Glomerular visceral epithelial cell (primary cell): ENCODE measurements around the gene ZNF174.

Source experiments
- DNase-seq: peaks from one replicate; pipeline ENCODE4 v3.0.0-alpha.2; 2016; ENCODE audit errors: extremely low spot score

Gene ZNF174

DNA sequence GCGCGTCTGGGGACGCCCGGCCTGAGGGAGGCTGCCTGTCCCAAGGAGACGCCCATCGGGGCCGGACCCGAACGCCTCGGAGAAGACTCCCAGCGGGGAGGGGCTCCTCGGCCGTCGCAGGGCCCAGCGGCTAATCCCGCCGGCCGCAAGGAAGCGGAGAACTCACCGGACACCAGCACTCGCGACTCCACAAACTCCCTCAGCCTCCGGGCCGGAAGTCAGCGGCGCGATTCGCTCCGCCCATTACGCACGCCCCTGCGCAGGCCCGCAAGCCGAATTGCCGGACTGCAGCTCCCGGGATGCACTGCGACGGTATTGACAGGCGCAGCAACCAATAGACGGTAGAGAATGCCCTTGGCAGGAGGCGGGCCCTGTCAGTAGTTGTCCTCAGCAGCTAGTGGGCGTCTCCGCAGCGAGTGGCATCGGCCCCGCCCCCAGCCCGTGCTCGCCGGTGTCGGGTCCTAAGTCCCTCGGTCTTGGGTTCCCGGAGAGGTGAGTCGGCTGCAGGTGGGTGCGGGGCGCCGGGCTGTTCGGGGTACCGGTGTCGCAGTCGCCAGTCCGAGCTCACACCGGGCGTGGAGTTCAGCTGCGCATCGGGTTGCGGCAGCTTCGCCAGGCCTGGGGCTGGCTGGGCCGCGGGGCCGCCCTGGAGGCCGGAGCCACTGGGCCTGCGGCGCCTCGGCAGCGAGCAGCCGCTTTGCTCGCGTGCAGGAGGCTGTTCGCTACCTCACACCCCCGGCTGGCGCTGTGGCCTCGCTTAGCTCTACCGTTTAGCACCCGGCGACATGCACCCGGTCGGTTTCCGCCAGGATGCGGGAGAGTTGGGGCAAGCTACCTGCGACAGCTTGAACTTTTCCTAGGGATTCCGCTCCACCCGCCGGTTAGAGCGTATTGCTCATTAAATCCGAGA lies at the start of gene ZNF174, which contains the start of gene ZSCAN32:
Gene ZNF174, plus strand, starts transcription at position 437 of the 910 bp plus-strand sequence. CDS start 790 bp downstream, outside the sequence.
Gene ZSCAN32, minus strand, starts transcription at position 226 of the 910 bp plus-strand sequence. CDS start 3,447 bp downstream, outside the sequence.
- peak; percentile 99 for DNase-seq

DNA sequence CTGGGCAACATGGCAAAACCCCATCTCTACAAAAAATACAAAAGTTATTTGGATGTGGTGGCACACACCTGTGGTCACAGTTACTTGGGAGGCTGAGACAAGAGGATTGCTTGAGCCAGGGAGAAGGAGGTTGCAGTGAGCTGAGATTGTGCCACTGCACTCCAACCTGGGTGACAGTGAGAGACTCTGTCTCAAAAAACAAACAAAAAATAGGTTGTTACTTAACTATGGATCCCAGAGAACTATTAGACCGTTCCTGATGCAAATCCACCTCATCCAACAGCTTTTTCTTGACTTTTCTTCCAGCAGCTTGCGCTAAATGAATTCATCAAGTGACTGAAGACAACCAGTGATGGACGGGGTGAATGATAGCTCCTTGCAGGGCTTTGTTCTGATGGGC lies 45.4 kb upstream of the ZNF174 start, which contains the start of gene OR2C1:
Gene OR2C1, plus strand, starts transcription at position 301 of the 400 bp plus-strand sequence. Its CDS starts 52 bp downstream, at position 353.
- no peak for DNase-seq

DNA sequence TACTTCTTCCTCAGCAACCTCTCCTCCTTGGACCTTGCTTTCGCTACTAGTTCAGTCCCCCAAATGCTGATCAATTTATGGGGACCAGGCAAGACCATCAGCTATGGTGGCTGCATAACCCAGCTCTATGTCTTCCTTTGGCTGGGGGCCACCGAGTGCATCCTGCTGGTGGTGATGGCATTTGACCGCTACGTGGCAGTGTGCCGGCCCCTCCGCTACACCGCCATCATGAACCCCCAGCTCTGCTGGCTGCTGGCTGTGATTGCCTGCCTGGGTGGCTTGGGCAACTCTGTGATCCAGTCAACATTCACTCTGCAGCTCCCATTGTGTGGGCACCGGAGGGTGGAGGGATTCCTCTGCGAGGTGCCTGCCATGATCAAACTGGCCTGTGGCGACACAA lies 44.9 kb upstream of the ZNF174 start:
- no peak for DNase-seq

DNA sequence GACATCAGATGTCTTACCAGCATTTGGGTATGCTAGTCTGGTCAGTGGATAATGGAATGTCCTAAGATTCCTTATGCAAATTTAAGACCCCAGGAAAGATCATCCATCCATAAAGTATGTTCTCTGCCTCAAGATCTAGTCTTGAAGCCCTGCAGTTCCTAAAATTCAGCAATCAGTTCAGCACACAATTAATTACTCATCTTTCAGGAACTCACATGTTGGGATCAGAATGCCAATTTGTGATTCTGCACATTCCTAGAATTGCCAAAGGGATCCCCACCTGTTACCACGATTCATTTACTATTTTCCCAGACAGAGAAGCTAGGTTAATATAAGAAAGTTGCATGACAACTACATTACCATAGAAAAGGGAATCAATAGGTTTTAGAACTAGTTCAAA lies 42.1 kb upstream of the ZNF174 start:
- DNase-seq, result peak; percentile 36

DNA sequence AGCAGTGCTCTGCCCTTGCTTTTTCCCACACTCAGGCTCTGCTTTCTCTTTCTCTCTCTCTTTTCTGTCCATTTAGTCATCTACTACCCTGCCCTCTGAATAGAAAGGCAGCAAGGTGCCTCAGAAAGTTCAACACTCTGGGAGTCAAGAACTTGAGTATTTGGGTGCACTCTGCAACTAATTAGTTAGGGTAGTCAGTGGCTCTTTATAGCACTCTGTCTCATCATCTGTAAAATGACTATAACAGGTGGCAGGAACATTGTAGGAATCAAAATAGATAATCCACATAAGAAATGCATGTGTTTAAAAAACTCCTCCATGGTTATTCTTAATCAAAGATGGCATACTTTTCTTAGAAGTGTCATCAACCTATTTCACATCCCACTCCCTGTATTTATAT lies 38.1 kb upstream of the ZNF174 start:
- no peak for DNase-seq

DNA sequence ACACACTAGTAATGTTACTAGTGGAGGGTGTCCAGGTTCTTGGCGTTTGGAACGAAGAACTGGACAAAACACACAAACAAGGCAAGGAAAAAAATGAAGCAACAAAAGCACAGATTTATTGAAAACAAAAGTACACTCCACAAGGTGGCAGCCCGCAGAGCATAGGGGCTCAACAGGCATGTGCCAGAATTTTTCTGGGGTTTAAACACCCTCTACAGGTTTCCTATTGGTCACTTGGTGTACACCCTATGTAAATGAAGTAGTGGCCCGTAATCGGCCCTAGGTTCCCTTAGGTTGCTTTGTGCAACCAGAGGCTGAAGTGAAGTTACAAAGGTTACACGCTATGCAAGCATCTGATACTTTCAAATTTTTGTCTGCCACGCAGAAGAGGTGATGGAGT lies 37.2 kb upstream of the ZNF174 start:
- DNase-seq, result no peak

DNA sequence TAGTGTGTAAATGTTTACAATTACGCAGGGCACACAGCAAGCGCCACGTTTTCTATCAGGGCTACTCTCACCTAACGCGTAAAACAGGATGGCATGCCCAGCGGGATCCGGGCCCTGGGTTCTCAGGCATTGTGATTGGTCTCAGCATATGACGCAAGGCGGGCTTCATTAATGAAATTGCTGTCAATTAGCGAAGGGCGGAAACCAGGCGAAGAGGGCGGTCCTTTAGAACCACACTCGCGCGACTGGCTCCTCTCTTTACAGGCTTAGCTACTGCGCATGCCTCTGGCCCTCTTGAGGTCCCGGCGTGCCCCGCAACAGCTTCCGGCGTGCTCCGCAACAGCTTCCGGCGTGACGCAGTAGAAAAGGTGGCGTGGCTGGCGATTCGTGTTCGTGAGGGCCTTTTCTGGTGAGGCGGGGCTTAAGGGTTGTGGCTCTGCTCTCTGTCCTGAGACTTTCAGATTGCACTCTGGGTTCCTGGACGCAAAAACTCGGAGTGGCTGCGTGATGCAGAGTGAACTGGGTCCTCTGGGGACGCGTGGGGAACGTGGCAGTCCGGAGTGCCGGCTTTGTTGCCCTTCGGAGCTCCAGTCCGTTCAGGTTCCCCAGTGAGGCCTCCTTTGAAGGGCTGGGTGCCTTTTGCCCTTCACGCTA lies 36.1 kb upstream of the ZNF174 start:
- DNase-seq, result peak; percentile 84

DNA sequence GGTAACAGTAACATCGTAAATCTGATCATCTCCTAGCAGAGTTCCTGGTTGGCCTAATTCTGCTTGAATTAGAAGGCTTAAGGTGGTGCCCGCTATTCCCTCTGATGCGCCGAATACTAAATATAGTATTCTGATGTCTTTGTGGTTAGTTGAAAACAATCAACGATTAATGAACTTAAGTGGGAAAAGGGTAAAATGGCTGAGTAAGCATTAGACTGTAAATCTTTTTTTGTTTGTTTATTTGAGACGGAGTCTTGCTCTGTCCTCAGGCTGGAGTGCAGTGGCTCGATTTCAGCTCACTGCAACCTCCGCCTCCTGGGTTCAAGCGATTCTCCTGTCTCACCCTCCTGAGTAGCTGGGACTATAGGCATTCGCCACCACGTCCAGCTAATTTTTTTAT lies 31.9 kb upstream of the ZNF174 start:
- no peak for DNase-seq

DNA sequence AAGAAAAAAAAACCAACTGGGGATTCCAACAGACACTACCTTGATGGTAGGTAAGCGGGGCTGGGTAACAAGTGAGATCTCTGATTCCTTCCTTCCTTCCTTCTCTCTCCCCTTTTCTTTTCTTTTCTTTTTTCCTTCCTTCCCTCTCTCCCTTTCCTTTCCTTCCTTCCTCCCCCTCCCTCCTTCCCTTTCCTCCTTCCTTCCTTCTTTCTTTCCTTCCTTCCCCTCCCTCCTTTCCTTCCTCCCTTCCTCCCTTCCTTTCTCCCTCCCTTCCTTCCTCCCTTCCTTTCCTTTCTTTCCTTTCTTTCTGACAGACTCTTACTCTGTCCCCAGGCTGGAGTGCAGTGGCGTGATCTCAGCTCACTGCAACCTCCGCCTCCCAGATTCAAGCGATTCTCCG lies 25.3 kb upstream of the ZNF174 start:
- no peak for DNase-seq

DNA sequence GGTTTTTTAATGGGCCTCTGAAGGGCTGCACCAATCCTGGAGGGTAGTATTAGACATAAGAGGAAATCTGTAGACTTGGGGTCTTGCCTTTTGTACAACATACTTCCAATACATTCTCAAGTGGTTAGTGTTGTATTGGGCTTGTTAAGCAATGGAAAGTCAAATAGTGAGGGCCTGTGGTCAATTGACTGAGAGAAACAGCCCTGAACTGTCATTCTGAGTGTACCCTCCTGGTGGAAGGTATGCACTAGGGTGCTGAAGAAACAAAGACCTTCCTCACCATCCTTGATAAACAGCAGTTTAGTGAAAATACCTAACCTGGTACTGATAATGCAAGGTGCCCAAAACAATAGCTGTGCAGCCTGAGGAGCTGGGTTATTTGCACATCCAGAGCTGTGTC lies 23.1 kb upstream of the ZNF174 start:
- DNase-seq, result no peak

DNA sequence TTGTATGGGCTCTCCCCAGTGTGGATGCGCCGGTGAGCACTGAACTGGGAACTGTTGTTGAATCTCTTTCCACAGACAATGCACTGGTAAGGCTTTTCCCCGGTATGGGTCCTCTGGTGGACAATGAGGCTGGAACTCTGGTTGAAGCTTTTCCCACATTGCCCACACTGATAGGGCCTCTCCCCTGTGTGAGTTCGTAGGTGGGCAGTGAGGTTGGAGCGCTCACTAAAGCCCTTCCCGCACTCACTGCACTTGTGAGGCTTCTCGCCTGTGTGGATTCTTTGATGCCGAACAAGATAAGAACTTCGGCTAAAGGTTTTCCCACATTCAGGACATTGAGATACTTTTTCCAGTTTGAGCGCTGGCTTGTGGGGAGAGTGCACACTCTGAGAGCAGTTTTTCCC lies 18.0 kb upstream of the ZNF174 start:
- no peak for DNase-seq

DNA sequence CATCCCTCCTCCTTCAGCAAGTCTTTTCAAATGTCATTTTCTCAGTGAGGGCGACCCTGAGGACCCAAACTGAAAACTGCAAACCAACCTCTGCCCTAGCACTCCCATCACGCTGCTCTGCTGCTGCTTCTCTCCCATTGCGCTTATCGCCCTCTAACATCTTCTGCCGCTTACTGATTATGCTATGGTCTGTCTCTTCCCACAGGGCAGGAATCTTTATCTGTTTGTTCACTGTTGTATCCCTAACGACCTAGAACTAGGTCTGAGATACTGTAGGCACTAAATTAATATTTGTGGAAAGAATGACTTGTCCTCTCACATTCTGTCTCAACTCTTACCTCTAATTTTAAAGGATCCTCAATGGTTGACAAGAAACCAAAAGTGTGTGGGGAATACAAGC lies 12.7 kb upstream of the ZNF174 start:
- no peak for DNase-seq

DNA sequence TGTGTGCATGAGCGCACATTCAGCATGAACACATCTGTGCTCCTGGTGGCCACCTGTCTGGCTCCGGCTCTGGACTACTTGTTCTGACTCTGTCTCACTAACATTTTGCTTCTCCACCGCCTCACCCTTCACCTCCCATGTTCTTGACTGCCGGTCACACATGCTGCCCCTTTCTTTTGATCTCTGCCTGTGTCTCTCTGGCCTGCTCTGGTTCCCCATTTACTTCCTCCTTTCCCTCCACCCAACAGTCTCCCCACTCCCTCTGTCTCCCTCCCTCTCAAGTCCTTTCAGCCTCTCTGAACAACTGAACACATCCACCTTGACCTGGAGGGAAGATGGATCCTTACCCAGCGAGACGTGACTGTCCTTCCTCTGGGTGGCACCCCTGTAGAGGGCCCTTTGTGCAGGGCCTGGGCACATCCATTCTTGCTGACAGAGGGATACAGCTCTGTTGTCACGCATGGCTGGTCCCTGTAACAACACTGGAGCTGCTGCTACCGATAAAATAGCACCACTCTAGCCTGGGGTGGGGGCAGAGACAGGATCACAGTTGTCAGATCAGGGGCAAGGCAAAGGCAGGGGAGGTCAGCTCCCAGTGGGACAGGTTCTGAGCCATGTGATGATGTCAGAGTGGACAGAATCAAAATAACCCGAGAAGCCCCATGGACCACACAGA lies 11.2 kb upstream of the ZNF174 start:
- no peak for DNase-seq

DNA sequence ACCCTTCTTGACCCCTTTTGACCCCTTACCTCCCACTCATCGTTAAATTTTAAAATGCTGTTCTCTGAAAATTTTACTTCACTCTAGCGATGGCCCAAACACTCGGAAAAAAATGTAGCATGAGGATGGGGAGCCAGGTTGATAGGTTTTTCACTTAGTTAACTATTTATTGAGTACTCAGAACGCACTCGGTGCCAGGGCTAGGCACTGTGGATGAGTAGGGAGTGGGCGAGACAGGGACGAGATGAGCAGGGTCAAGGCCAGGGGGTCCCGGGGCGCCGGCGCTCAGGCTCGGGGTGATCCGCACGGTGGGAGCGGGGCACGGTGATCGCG lies 603 bp upstream of the ZNF174 start:
- peak; percentile 1 for DNase-seq

DNA sequence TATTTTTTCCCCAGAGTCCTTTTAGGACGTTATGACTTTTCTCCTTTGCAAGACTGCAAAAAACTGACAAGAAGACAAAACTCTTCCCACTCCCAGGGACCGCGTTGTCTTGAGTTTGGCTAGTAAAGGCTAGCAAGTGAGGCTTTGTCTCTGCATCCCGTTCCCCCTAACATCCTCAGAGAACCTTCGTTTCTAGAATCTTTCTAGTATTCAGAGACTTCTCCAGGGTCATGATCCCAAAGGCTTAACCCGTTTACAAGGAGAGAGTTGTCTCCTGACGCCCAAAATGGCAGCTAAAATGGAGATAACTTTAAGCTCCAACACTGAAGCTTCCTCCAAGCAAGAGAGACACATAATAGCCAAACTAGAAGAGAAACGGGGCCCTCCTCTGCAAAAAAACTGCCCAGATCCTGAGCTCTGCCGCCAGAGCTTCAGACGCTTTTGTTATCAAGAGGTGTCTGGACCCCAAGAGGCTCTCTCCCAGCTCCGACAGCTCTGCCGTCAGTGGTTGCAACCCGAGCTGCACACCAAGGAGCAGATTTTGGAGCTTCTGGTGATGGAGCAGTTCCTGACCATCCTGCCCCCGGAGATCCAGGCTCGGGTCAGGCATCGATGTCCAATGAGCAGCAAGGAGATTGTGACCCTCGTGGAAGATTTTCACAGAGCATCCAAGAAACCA lies 843 bp downstream of the ZNF174 start:
- DNase-seq, result peak; percentile 3

DNA sequence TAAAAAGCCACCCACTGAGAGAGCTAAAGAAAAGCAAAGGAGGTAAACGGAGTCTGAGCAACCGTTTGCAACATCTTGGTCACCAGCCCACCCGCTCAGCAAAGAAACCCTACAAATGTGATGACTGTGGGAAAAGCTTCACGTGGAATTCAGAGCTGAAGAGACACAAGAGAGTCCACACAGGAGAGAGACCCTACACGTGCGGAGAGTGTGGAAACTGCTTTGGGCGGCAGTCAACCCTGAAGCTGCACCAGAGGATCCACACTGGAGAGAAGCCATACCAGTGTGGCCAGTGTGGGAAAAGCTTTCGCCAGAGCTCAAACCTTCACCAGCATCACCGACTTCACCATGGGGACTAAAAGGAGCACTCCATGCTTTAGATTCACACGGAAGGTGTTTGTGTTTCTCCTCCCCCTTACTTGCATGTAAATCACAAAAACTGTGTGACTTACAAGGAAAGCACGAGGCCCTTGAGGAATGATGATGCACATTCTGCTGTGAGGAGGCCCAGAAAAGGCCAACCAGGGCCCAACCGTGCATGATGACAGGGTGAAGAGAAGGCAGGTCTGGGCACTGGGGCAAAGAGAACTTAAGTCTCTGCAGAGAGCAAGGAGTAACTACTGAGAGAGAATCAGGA lies 7.7 kb downstream of the ZNF174 start:
- DNase-seq, result no peak

DNA sequence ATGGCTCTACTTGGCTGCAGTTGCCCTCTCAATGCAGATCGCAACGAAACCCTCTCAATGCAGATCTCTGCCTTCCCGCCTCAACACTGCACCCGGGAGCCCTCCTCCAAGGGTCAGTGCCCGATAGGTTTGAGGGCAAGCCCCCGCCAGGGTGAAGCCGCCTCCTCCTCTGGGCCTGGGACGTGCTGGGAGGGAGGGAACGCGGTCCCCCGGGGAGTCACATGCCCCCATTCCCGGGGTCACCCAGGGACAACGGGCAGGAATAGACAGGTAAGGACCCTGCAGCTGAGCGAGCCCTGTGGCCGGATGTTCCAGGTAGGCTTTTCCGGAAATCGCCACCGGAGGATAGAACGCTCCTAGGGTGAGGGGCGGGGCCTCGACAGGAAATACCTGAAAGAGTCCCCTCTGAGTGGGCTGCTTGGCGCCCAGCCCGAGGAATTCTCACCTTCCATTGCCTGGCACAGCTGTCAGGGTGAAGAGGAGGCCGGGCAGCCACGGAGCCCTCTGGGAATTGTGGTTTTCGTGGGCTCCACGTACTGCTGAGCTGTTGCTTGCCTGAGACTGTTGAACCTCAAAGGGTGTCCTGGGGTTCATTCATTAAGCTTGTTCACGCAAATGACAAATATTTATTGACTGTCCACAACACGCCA lies 12.8 kb downstream of the ZNF174 start:
- no peak for DNase-seq

DNA sequence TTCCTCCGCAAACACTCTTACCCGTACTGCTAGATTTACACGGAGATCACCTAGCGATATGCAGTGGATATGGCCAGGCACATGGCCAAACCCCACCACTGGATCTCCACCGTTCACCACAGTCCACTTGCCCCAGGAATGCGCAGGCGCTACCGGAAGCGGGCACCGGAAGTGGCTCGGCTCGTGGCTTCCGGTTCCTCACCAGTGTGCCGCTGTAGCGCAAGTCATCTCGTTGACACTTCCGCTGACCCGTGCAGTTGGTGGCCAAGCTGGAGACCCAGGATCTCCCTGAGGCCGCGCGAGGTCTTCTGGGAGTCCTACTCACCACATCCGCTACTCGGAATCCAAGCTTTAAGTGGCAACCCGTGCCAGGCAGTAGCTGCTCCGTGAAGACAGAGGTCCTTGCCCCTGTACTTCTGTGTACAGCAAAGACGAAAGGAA lies 30.8 kb downstream of the ZNF174 start:
- DNase-seq, result no peak

DNA sequence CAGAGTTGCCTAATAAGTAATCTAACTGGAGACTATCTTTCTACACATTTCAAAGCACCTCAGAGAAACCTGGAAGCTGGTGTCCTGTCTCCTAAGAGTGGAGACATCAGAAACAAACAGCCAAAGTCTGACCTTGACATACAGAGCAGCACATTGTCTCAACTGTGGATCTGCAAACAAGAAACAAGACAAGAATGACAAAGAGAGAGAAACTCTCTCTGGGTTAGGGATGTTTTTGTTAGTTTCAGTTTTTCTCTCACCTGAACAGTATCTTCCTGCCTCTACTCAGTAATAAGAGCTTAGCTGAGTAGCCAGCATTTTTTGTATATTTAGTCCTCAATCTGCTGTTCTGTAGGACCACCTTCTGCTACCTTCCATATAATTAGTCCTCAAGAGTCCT lies 33.4 kb downstream of the ZNF174 start:
- no peak for DNase-seq

DNA sequence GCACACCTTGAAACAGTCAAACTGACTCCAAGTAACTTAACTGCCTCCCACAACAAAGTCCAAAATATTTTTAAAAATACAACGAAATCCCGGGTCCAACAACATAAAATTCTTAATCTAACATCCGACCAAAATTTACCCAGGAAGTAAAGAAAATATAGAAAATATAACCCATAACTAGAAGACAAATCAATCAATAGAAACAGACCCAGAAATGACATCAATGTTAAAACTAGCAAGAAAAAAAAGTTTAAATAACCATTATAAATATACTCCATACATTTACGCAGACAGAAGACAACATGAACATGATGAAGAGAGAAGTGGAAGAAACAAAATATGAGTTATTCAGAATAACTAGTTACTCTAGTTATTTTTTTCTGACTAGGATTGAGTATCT lies 38.6 kb downstream of the ZNF174 start:
- DNase-seq, result no peak
